ENCODE data around the gene CAMK2G.

DNA sequence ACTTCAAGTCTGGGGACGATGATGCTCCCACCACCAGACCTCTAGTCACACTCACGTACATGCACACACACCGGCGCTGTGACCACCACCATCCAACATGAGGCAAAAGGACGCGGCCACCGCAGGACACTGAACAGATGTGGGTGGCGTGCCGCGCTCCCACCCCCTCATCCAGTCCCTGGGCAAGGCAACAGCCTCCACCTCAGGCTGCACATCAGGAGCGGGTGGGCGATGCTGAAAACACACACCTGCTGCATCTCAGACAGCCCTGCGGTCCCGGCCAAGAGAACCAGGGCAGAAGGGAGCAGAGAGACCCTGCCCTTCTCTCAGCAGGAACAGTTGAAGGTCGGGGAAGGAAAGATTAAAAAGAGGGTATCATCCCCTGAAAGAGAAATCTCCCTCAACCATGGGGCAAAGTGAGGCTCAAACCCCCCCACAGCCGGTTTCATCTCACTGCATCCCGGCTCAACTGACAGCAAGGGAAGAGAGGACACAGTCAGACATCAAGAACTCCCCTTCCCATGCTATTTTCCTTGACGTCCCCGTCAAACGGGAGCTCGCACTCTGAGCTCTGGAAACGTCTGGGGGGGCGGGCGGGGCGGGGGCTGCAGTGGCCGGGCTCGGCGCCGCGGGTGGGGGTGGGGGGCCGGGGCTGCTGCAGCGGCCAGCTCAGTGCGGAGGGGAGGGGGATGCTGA, 1.1 kb downstream of the CAMK2G start:
- TF ChIP-seq, protein P1, sequence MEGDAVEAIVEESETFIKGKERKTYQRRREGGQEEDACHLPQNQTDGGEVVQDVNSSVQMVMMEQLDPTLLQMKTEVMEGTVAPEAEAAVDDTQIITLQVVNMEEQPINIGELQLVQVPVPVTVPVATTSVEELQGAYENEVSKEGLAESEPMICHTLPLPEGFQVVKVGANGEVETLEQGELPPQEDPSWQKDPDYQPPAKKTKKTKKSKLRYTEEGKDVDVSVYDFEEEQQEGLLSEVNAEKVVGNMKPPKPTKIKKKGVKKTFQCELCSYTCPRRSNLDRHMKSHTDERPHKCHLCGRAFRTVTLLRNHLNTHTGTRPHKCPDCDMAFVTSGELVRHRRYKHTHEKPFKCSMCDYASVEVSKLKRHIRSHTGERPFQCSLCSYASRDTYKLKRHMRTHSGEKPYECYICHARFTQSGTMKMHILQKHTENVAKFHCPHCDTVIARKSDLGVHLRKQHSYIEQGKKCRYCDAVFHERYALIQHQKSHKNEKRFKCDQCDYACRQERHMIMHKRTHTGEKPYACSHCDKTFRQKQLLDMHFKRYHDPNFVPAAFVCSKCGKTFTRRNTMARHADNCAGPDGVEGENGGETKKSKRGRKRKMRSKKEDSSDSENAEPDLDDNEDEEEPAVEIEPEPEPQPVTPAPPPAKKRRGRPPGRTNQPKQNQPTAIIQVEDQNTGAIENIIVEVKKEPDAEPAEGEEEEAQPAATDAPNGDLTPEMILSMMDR (IDR thresholded peaks at IDR 0.05), result no peak
- TF ChIP-seq POLR2AphosphoS5 (IDR thresholded peaks at IDR 0.05; ENCODE audit: low read depth, low read length), result no peak
- TF ChIP-seq, protein P2, sequence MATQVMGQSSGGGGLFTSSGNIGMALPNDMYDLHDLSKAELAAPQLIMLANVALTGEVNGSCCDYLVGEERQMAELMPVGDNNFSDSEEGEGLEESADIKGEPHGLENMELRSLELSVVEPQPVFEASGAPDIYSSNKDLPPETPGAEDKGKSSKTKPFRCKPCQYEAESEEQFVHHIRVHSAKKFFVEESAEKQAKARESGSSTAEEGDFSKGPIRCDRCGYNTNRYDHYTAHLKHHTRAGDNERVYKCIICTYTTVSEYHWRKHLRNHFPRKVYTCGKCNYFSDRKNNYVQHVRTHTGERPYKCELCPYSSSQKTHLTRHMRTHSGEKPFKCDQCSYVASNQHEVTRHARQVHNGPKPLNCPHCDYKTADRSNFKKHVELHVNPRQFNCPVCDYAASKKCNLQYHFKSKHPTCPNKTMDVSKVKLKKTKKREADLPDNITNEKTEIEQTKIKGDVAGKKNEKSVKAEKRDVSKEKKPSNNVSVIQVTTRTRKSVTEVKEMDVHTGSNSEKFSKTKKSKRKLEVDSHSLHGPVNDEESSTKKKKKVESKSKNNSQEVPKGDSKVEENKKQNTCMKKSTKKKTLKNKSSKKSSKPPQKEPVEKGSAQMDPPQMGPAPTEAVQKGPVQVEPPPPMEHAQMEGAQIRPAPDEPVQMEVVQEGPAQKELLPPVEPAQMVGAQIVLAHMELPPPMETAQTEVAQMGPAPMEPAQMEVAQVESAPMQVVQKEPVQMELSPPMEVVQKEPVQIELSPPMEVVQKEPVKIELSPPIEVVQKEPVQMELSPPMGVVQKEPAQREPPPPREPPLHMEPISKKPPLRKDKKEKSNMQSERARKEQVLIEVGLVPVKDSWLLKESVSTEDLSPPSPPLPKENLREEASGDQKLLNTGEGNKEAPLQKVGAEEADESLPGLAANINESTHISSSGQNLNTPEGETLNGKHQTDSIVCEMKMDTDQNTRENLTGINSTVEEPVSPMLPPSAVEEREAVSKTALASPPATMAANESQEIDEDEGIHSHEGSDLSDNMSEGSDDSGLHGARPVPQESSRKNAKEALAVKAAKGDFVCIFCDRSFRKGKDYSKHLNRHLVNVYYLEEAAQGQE (IDR thresholded peaks at IDR 0.05; ENCODE audit: insufficient read depth in 1 of 2, low read depth in 2 of 2, low read length in 1 of 2), result no peak

All from Panc1 (cell line).